ENCODE results near the gene ZNF618. TPM values are rescaled to one million over a fixed set of nuclear protein-coding genes. Genes with fewer than 3 reads are reported as not detected.

The ZNF618 gene
- polyA plus RNA-seq, 1 of the 3 experiments (the other 2 are of a cell fraction), result 6.2 TPM

GRCh38 chr9:113952676-113953075 lies 76.6 kb downstream of the ZNF618 start (continued):
- TF ChIP-seq SMC3 (IDR thresholded peaks at IDR 0.05; ENCODE audit: low read depth, low read length) (no peak), FOSL2 (IDR thresholded peaks at IDR 0.05; ENCODE audit: borderline replicate concordance, low read depth) (no peak), FOXM1 (IDR thresholded peaks at IDR 0.05; ENCODE audit: low read depth) (no peak), CTCF (IDR thresholded peaks at IDR 0.05) (no peak), GATA2 (CRISPR knock-in tag; IDR thresholded peaks at IDR 0.05) (no peak), POLR2AphosphoS5 (IDR thresholded peaks at IDR 0.05; ENCODE audit: low read depth, low read length) (no peak)

- DNase-seq, result no peak
These were observed 77.4 kb downstream of the ZNF618 start for GRCh38 chr9:113953531-113953930.

More at GRCh38 chr9:113953531-113953930, 77.4 kb downstream of the ZNF618 start:
- H4K20me1 ChIP-seq (ENCODE audit: insufficient read depth), result peaks cover 3% of the 10 kb centered on the region; the same call in 1 of the 2 replicates
- ChIA-PET CTCF (interaction anchor here (1.4 kb wide), 1 partner anchor 9 kb away, joined by 3 read pairs; no protein-coding TSS in a partner anchor), POLR2A (no interaction called here)
- peak overlapping the region in 1 of 2 experiments; percentile 59; a peak in 2 of 4 replicates for H3K27ac ChIP-seq (ENCODE audit: low read depth in 2 of 2, low read length in 1 of 2)
- H3K27me3 ChIP-seq (ENCODE audit: insufficient read depth), result no peaks in the 10 kb centered on the region
- H3K4me1 ChIP-seq (ENCODE audit: control insufficient read depth in 1 of 2, insufficient read depth in 2 of 2, low read depth in 1 of 2, low read length in 1 of 2), result peaks cover 32 to 48% of the 10 kb centered on the region in 2 experiments
- H3K79me2 ChIP-seq (ENCODE audit: insufficient read depth), result peaks cover 67% of the 10 kb centered on the region
- H3K9me2 ChIP-seq, result no peaks in the 10 kb centered on the region
- no peak overlapping the region for H3K9ac ChIP-seq
- 42% methylated on average over 2 of the region's 2 CpGs for WGBS (ENCODE audit: low lambda C conversion rate)
- no peaks in the 10 kb centered on the region for H3K36me3 ChIP-seq (replicated peaks in 1 of 2; ENCODE audit: control insufficient read depth in 1 of 2, insufficient read depth in 2 of 2, low read length in 1 of 2)
- H3K4me2 ChIP-seq, result 0 out of 2 replicates have a peak overlapping the region, but pooled peaks have one; percentile 18
- H3K9me3 ChIP-seq, result no peaks in the 10 kb centered on the region
- H3F3A ChIP-seq (replicated peaks; ENCODE audit: insufficient read depth), result peaks cover 47% of the 10 kb centered on the region
- TF ChIP-seq SMC3 (IDR thresholded peaks at IDR 0.05; ENCODE audit: low read depth, low read length), result no peak
- no peak for TF ChIP-seq RXRA (IDR thresholded peaks at IDR 0.05; ENCODE audit: borderline replicate concordance, low read depth)
- no peak for TF ChIP-seq MEF2A (IDR thresholded peaks at IDR 0.05; ENCODE audit: borderline replicate concordance, low read depth)
- no peak for TF ChIP-seq TEAD4 (IDR thresholded peaks at IDR 0.05; ENCODE audit: borderline replicate concordance, insufficient read depth)
- TF ChIP-seq CHD2 (IDR thresholded peaks at IDR 0.05; ENCODE audit: low read length, partially characterized antibody), result no peak
- no peak for TF ChIP-seq USF1 (IDR thresholded peaks at IDR 0.05; ENCODE audit: borderline replicate concordance, low read depth)
- no peak for TF ChIP-seq YY1 (IDR thresholded peaks at IDR 0.05; ENCODE audit: low read depth)
- TF ChIP-seq MAX (IDR thresholded peaks at IDR 0.05; ENCODE audit: low read depth), result no peak
- no peak for TF ChIP-seq GABPA (IDR thresholded peaks at IDR 0.05; ENCODE audit: low read depth)
- no peak for TF ChIP-seq TAF1 (IDR thresholded peaks at IDR 0.05; ENCODE audit: borderline replicate concordance, low read depth, low read length)
- no peak for TF ChIP-seq REST (IDR thresholded peaks at IDR 0.05; ENCODE audit: low read depth, low read length)
- TF ChIP-seq MXI1 (IDR thresholded peaks at IDR 0.05; ENCODE audit: low read depth, low read length), result no peak
- no peak overlapping the region for H2AFZ ChIP-seq (ENCODE audit: low read depth)
- H3K4me3 ChIP-seq (ENCODE audit: low read depth in 2 of 2, low read length in 1 of 2), result no peak overlapping the region
